ENCODE data around the gene PCK1.

Gene PCK1

GRCh38 chr20:57579331-57579897 is 18.5 kb downstream of the PCK1 start:
- DNase-seq, result no peak
- Histone ChIP-seq H3K4me3 (ENCODE audit: low read depth, low read length) (no peak overlapping the region), H3K27ac (no peak overlapping the region), H3K27me3 (replicated peaks) (no peaks in the 10 kb centered on the region), H3K36me3 (replicated peaks) (no peaks in the 10 kb centered on the region)
- no peak for TF ChIP-seq CTCF (IDR thresholded peaks at IDR 0.05; ENCODE audit: low read depth, low read length, missing control alignments)
- in situ Hi-C loops (cut with HindIII; ENCODE audit: low pct_ligation_motif_present, low sequenced_read_pairs), result no loop called here

GRCh38 chr20:57579898-57580447 is 19.1 kb downstream of the PCK1 start:
- Histone ChIP-seq H3K27me3 (replicated peaks) (no peaks in the 10 kb centered on the region), H3K36me3 (replicated peaks) (no peaks in the 10 kb centered on the region), H3K4me3 (ENCODE audit: low read depth, low read length) (no peak overlapping the region), H3K27ac (no peak overlapping the region)
- no peak for DNase-seq
- TF ChIP-seq CTCF (IDR thresholded peaks at IDR 0.05; ENCODE audit: low read depth, low read length, missing control alignments), result no peak
- in situ Hi-C loops (cut with HindIII; ENCODE audit: low pct_ligation_motif_present, low sequenced_read_pairs), result no loop called here

- no peaks in the 10 kb centered on the region for H3K27me3 ChIP-seq (replicated peaks)
- in situ Hi-C loops (cut with HindIII; ENCODE audit: low pct_ligation_motif_present, low sequenced_read_pairs), result no loop called here
- H3K27ac ChIP-seq, result no peak overlapping the region
- no peak overlapping the region for H3K4me3 ChIP-seq (ENCODE audit: low read depth, low read length)
- no peaks in the 10 kb centered on the region for H3K36me3 ChIP-seq (replicated peaks)
- no peak for DNase-seq
- TF ChIP-seq CTCF (IDR thresholded peaks at IDR 0.05; ENCODE audit: low read depth, low read length, missing control alignments), result no peak
Measured at GRCh38 chr20:57580478-57581201, 19.7 kb downstream of the PCK1 start.

GRCh38 chr20:57581202-57582028 is 20.5 kb downstream of the PCK1 start:
- no peak for DNase-seq
- Histone ChIP-seq H3K27me3 (replicated peaks) (no peaks in the 10 kb centered on the region), H3K36me3 (replicated peaks) (no peaks in the 10 kb centered on the region), H3K27ac (no peak overlapping the region), H3K4me3 (ENCODE audit: low read depth, low read length) (no peak overlapping the region)
- no peak for TF ChIP-seq CTCF (IDR thresholded peaks at IDR 0.05; ENCODE audit: low read depth, low read length, missing control alignments)
- in situ Hi-C loops (cut with HindIII; ENCODE audit: low pct_ligation_motif_present, low sequenced_read_pairs), result no loop called here

GRCh38 chr20:57582029-57582378 is 21.1 kb downstream of the PCK1 start:
- TF ChIP-seq CTCF (IDR thresholded peaks at IDR 0.05; ENCODE audit: low read depth, low read length, missing control alignments), result no peak
- in situ Hi-C loops (cut with HindIII; ENCODE audit: low pct_ligation_motif_present, low sequenced_read_pairs), result no loop called here
- H3K27me3 ChIP-seq (replicated peaks), result no peaks in the 10 kb centered on the region
- H3K36me3 ChIP-seq (replicated peaks), result no peaks in the 10 kb centered on the region
- H3K27ac ChIP-seq, result peak overlapping the region; percentile 75
- no peak for DNase-seq
- H3K4me3 ChIP-seq (ENCODE audit: low read depth, low read length), result no peak overlapping the region
